GM12872 (cell line): ENCODE measurements around the gene HPGDS.

Experiments
- TF ChIP-seq, protein P1 (sequence below): IDR thresholded peaks from 3 replicates; pipeline ENCODE4 v1.5.1; 2011; ENCODE audit warnings: low read depth, mild to moderate bottlenecking, low read length, moderate library complexity; ENCODE audit not compliant: insufficient read depth

HPGDS gene

DNA sequence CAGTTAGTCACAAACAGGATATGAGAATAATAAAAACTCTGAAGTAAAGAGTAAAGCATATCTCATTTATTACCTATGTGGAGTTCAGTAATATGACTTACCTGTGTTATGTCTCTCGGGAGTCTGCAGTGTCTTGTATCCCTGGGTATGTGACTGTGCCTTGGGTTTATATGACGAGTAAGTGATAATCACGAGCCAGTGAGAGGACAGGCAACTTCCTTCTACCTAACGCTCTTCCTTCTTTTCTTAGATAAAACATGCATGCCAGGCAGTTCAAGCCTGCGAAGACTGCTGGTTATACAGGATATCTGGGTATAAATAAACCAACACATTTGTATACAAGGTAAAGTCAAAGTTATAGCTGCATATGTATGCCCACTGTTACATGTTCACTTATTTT is at the start of gene HPGDS:
Gene HPGDS, minus strand, starts transcription at position 143 of the 400 bp plus-strand sequence. CDS start 8,207 bp downstream, outside the sequence.
- TF ChIP-seq, protein P1, sequence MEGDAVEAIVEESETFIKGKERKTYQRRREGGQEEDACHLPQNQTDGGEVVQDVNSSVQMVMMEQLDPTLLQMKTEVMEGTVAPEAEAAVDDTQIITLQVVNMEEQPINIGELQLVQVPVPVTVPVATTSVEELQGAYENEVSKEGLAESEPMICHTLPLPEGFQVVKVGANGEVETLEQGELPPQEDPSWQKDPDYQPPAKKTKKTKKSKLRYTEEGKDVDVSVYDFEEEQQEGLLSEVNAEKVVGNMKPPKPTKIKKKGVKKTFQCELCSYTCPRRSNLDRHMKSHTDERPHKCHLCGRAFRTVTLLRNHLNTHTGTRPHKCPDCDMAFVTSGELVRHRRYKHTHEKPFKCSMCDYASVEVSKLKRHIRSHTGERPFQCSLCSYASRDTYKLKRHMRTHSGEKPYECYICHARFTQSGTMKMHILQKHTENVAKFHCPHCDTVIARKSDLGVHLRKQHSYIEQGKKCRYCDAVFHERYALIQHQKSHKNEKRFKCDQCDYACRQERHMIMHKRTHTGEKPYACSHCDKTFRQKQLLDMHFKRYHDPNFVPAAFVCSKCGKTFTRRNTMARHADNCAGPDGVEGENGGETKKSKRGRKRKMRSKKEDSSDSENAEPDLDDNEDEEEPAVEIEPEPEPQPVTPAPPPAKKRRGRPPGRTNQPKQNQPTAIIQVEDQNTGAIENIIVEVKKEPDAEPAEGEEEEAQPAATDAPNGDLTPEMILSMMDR = no peak

DNA sequence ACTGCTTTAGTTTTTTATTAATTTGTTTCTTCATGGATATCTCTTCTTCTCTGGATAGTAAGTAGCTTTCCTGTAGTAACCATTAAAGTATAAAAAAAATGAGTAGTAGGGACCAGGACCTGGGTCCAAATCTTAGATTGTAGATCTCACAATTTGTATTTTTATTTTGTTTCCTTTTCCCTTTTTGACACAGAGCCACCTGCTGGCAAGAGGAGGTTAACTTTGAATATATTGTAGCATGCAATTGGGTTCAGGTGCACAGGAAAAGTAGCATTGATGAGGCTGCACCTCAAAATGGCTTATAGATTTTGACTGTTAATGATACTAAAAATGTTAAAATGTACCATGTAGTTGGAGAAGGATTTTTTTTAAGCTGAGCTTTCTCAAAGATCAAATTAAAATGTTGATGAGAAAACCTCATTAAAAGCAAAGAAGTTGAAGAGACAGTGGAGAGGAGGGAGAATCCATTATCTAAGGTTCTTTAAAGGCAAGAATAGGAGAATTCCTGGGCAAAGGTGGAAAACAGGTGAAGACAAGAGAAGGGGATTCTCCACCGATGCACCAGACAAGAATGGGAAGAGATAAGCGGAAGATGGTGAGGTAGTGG is 48.3 kb upstream of the HPGDS start:
- TF ChIP-seq, protein P1 = peak; percentile 42; the same call in 2 of the 3 replicates

DNA sequence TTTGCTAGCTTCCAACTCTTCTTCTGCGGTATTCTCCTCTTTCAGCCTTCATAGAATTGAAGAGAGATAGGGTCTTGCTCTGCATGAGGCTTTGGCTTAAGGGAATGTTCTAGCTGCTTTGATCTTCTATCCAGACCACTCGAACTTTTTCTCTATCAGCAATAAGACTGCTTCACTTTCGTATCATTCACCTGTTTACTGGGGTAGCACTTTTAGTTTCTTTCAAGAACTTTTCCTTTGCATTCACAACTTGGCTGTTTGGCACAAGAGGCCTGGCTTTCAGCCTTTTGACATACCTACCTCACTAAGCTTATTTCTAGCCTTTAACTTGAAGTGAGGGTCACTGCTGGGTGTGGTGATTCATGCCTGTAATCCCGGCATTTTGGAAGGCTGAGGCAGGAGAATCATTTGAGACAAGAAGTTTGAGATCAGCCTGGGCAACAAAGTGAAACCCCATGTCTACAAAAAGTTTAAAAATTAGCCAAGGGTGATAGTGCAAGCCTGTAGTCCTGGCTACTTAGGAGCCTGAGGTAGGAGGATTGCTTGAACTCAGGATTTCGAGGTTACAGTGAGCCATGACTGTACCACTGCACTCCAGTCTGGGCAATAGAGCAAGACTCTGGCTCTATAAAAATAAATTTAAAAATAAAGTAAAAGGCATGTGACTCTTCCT is 47.1 kb upstream of the HPGDS start:
- TF ChIP-seq, protein P1 = no peak

DNA sequence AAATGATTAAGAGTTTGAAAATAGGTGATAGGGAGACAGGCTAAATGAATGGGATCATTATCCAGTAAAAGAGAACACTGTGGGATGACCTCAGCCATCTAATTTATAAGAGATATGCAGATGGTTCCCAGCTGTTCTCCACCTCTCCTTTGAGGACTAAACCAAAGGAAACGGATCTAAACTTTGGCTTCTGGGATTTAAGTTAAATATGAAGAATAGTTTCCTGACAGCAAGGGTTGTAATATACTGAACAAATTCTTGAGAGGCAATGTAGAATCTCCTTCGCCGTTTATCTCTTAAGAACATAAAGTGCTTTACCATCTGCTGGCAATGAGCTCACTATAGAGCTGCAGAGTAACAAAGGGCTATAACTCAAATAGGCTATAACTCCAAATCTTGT is 35.4 kb upstream of the HPGDS start:
- TF ChIP-seq, protein P1 = no peak

DNA sequence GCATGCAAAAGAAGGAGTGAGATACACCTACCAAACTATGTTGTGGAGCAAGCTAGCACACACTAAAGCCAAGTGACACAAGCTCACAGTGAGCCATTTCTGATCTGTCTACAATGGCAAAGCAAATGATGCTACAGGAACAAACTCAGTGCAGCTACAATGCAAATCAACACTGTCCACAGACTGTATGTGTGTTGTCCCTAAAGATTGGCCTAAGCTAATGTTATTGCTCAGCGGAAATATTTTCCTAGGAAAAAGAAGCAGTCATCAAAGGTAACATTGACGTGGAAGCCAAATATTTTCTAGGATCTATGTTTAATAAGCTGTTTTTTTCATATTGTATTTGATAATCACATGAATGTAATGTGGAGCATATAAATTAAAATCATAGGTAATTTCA is 34.7 kb upstream of the HPGDS start:
- TF ChIP-seq, protein P1 = no peak

DNA sequence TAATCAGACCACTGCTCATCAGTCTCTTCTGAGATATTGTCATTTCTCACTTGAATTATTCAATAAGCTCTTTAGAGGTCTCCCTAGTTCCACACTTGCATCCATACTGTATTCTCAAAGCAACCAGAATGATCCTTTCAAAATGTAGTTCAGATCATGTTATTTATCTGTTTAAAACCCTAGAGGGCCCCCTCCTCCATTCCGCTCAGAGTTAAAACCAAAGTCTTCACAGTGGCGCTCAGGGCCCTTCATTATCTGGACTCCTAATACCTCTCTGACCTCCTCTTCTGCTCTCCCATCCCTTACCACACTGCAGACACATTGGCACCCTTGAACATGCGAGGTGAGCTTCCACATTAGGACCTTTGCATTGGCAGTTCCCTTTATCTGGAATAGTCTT is 32.7 kb upstream of the HPGDS start:
- TF ChIP-seq, protein P1 = no peak

DNA sequence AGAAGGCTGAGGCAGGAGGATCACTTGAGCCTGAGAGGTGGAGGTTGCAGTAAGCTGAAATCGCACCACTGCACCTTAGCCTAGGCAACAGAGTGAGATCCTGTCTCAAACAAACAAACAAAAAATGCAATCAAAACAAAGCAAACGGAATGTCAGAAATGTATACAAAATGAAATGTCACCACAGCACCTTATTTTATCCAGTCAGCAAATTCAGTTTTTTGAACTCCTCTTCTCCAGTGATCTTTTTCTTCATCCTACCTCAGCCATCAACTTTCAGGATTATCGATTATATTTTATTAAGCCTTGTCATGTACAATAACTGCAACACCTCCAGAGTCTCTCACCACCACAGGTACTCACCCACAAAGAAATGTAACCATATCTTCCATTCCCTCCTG is 31.1 kb upstream of the HPGDS start:
- TF ChIP-seq, protein P1 = no peak
